Activated T-helper 1 cell treated with anti-CD3 and anti-CD28 coated beads, Interleukin-2, amount 50 U/mL, for 16 hours (primary cell): ENCODE data around the gene CEP290.
"Not testable (repeated sequence)": the region's sequence is repeated elsewhere in the genome, so short reads cannot be mapped to it uniquely, and the experiment has no call there.

Experiments used
- DNase-seq, 2 donors: peaks; one replicate each; pipeline ENCODE4 v3.0.0-alpha.2; 2020; ENCODE audit warnings: low read depth in 1 of 2, low spot score in 1 of 2

CEP290 gene

GRCh38 chr12:88057994-88058718 is 83.7 kb downstream of the CEP290 start:
- DNase-seq = no peak

- DNase-seq = no peak
These were observed 85.3 kb downstream of the CEP290 start for GRCh38 chr12:88056571-88056970.

GRCh38 chr12:88052686-88053085 is 89.2 kb downstream of the CEP290 start:
- DNase-seq = no peak

- no peak for DNase-seq
These were observed 97.9 kb downstream of the CEP290 start for GRCh38 chr12:88044035-88044434.

- no peak for DNase-seq
These were observed 104.1 kb downstream of the CEP290 start for GRCh38 chr12:88037770-88038169.

GRCh38 chr12:88036353-88036965 is 105.4 kb downstream of the CEP290 start:
- no peak for DNase-seq

GRCh38 chr12:88035907-88036289 is 106.0 kb downstream of the CEP290 start:
- no peak for DNase-seq

- DNase-seq = peak; percentile 61 to 78
These were observed 106.5 kb downstream of the CEP290 start for GRCh38 chr12:88035271-88035906.

- DNase-seq = not testable (repeated sequence)
These were observed 110.7 kb downstream of the CEP290 start for GRCh38 chr12:88031161-88031560.

GRCh38 chr12:88029093-88029665 is 112.7 kb downstream of the CEP290 start, which contains the start of gene C12orf50:
Gene C12orf50 (minus strand): TSS chr12:88029401. CDS start chr12:88026962, 2,439 bp downstream.
- no peak for DNase-seq

- no peak for DNase-seq
These were observed 115.7 kb downstream of the CEP290 start for GRCh38 chr12:88026196-88026595.

GRCh38 chr12:88017964-88018363 is 123.9 kb downstream of the CEP290 start:
- no peak for DNase-seq

- DNase-seq = no peak
These were observed 126.1 kb downstream of the CEP290 start for GRCh38 chr12:88015825-88016224.

- DNase-seq = no peak
These were observed 130.1 kb downstream of the CEP290 start for GRCh38 chr12:88011755-88012154.

GRCh38 chr12:88006351-88006750 is 135.5 kb downstream of the CEP290 start:
- DNase-seq = no peak

GRCh38 chr12:88001327-88001726 is 140.6 kb downstream of the CEP290 start:
- DNase-seq = no peak
